Lower leg skin (tissue), 4 donors: Measurements from ENCODE around the gene TMIGD3. TPM values are rescaled to one million over a fixed set of nuclear protein-coding genes. Genes with fewer than 3 reads are reported as not detected.

ENCODE experiments used
- DNase-seq, 2 donors: peaks; one replicate each; pipeline ENCODE4 v3.0.0-alpha.2; 2019; ENCODE audit warnings: low spot score in 2 of 2
- H3K4me3 ChIP-seq: fragments of 200-600 bp; sonication (generic); 2 replicates; pipeline ENCODE4 v1.5.1; 2017; ENCODE audit warnings: mild to moderate bottlenecking, low read depth; ENCODE audit not compliant: poor library complexity, severe bottlenecking
- POLR2A ChIP-seq, 2 donors: fragments of 450-650 bp; IDR thresholded peaks; one replicate each; pipeline ENCODE4 v1.6.1; 2016 to 2017; ENCODE audit warnings: antibody characterized with exemption in 2 of 2, mild to moderate bottlenecking in 1 of 2, moderate library complexity in 1 of 2
- WGBS, 2 donors: methylation state at CpG; one replicate each; pipeline ENCODE4 v1.1.5; 2018; 5-methylcytosine and 5-hydroxymethylcytosine counted together
- intact Hi-C: fragments of 100-400 bp; cut with DNase I; formaldehyde crosslinking; loops from one replicate; pipeline ENCODE4 v1.15.0; 2023; ENCODE audit warnings: low total_unique reads
- total RNA-seq, 4 donors: library from RNA; depleted of rRNA; stranded (reverse); fragments of >200 nt; gene quantifications; one replicate each; pipeline ENCODE4 v1.1.0, GENCODE V29; 2016
- TF ChIP-seq, protein P1 (sequence below), 3 donors: fragments of 450-650 bp; IDR thresholded peaks; one replicate each; pipeline ENCODE4 v1.5.1; 2016; ENCODE audit warnings: antibody characterized with exemption in 3 of 3, mild to moderate bottlenecking in 3 of 3, moderate library complexity in 2 of 3

TMIGD3 gene
- total RNA-seq, 4 donors from 2014 or later = 0.54 to 1.2 (median 0.68) TPM; not detected in 1

DNA sequence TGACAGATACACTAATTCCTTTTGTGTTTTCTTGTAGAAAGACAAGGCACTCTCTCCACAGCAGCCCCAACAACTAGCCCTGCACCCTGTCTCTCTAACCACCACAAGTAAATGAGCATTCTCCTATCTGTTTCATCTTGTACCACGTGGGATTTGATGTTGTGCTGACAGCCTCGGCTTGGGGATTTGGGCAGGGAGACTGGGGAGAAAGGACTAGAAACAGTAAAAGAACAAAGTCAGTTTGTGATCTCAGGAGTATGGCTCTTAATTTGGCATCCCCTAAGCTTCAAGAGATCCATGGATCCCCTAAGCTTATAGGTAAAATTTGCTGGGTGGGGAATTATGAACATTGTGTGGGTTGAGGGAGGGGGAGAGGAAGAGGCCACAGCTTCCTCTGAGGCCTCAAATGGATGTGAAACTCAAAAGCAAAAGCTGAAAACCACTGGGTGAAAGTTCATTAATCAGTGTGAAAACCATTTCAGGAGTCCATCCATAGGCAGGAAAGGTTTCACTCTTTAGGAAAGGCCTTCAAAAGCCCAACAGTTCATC is 26.6 kb downstream of the TMIGD3 start:
- DNase-seq = no peak
- TF ChIP-seq, protein P1, sequence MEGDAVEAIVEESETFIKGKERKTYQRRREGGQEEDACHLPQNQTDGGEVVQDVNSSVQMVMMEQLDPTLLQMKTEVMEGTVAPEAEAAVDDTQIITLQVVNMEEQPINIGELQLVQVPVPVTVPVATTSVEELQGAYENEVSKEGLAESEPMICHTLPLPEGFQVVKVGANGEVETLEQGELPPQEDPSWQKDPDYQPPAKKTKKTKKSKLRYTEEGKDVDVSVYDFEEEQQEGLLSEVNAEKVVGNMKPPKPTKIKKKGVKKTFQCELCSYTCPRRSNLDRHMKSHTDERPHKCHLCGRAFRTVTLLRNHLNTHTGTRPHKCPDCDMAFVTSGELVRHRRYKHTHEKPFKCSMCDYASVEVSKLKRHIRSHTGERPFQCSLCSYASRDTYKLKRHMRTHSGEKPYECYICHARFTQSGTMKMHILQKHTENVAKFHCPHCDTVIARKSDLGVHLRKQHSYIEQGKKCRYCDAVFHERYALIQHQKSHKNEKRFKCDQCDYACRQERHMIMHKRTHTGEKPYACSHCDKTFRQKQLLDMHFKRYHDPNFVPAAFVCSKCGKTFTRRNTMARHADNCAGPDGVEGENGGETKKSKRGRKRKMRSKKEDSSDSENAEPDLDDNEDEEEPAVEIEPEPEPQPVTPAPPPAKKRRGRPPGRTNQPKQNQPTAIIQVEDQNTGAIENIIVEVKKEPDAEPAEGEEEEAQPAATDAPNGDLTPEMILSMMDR (IDR thresholded peaks at IDR 0.05) = no peak
- TF ChIP-seq POLR2A (IDR thresholded peaks at IDR 0.05) = no peak
- intact Hi-C loops = no loop called here
- WGBS, 2 donors = 51 to 53% methylated on average over 2 of the region's 2 CpGs
- no peak overlapping the region for H3K4me3 ChIP-seq

DNA sequence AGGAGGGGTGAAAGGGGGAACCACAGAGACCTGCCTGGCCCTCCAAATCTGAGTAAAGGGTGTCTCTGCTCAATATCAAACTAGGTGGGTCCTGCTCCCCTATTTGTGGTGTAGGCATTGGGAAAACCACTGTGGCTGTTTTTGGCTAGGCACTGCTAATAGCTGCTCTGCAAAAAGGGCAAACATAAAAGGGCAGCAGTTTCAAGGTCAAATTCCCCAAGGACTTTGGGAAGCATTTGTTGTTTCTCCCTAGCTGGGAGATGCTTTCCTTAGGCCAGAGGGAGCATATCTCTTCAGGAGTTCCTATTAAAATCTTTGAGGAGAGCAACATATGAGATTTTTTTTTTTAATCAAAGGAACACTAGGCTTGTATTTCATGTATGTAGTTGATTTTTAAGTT is 27.2 kb downstream of the TMIGD3 start:
- no peak overlapping the region for H3K4me3 ChIP-seq
- intact Hi-C loops = no loop called here
- TF ChIP-seq, protein P1 (IDR thresholded peaks at IDR 0.05) = no peak
- TF ChIP-seq POLR2A (IDR thresholded peaks at IDR 0.05) = no peak
- no peak for DNase-seq

DNA sequence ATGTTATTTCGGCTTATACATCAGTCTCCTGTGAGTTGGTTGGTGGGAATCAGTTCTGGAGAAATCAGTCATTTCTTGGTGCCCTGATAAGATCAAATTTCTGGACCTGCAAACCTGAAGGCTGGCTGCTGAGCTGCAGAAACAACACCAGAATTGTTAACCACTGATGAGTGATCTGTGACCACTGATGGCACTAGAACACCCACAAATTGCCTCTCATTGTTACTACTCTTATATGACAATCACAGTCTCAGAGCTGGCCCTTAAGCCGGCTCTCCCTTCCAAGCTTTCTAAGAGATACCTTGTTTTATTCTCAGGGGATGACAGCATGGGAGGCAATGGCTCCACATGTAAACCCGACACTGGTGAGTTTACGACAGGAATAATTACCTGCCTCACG is 27.7 kb downstream of the TMIGD3 start:
- DNase-seq = no peak
- intact Hi-C loops = no loop called here
- H3K4me3 ChIP-seq = no peak overlapping the region
- WGBS, 2 donors = 77 to 78% methylated on average over 5 of the region's 5 CpGs
- TF ChIP-seq, protein P1 (IDR thresholded peaks at IDR 0.05) = no peak
- no peak for TF ChIP-seq POLR2A (IDR thresholded peaks at IDR 0.05)

DNA sequence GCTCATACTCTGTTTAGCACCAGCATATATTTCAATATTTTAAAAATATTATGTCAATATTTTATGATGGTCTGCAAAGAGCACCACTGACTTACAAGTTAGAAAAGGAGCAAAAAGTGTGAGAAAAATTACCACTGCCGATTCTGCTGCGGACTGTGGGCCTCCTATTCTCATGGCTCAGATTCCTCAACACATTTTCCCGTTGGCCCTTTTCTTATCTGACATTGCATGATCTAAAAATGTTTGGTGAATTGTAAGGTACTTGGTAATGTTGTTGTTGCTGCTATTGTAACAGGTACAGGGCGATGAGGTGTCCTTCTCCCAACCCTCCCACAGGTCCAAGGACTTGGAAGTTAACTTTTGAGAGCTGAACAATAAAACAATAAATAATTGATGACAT is 28.9 kb downstream of the TMIGD3 start:
- TF ChIP-seq, protein P1 (IDR thresholded peaks at IDR 0.05) = no peak
- TF ChIP-seq POLR2A (IDR thresholded peaks at IDR 0.05) = no peak
- DNase-seq = no peak
- WGBS, 2 donors = 75 to 77% methylated on average over 4 of the region's 4 CpGs
- no peak overlapping the region for H3K4me3 ChIP-seq
- intact Hi-C loops = no loop called here

DNA sequence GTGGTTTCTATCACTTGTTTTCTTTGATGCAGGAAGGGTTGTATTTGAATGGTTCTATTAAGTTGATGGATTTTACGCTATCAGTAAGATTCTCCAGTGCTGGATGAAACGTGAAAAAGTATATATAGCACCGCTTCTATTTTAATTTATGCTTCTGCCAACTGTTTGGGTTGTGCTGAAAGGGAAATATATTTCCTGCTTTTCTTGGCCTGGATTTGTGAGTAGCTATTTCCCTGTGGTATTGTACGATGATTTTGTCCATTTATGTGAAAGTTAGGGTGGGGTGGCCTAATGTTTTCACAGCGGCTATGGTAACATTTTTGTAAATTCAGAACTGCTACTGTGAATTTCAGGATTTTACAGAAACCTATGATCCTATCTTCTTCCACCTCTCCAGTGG is 29.3 kb downstream of the TMIGD3 start:
- 51 to 56% methylated on average over 5 of the region's 5 CpGs for WGBS, 2 donors
- TF ChIP-seq, protein P1 (IDR thresholded peaks at IDR 0.05) = no peak
- TF ChIP-seq POLR2A (IDR thresholded peaks at IDR 0.05) = no peak
- no peak overlapping the region for H3K4me3 ChIP-seq
- no peak for DNase-seq
- intact Hi-C loops = no loop called here

DNA sequence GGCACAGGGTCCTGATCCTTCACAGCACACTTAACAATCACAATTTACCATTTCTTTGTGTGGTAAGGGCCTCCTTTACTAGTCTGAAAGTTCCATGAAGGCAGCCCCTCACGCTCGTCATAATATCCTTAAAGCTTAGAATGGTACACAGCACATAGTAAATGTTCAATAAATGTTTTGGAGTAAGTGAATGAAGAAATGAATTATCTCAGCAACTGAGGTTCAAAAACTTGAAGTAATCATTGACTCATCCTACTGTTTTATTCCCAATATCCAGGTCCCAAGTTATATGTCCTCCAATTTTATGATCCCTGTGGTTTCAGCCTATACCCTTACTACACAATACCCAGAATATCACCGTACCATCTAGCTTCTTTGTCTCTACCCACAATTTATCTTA is 31.9 kb downstream of the TMIGD3 start:
- WGBS, 2 donors = 93 to 94% methylated on average over 3 of the region's 3 CpGs
- TF ChIP-seq POLR2A (IDR thresholded peaks at IDR 0.05) = no peak
- TF ChIP-seq, protein P1 (IDR thresholded peaks at IDR 0.05) = no peak
- intact Hi-C loops = no loop called here
- no peak for DNase-seq
- H3K4me3 ChIP-seq = no peak overlapping the region
